Right atrium auricular region (tissue), 2 donors: Measurements from ENCODE around the gene SPAM1. TPM values are rescaled to one million over a fixed set of nuclear protein-coding genes. Genes with fewer than 3 reads are reported as not detected.
A peak's percentile ranks its signal among the peaks of the same experiment; 100 is the strongest.

Source experiments
- DNase-seq: peaks from one replicate; pipeline ENCODE4 v3.0.0-alpha.2; 2019; ENCODE audit warnings: low spot score
- H3K27ac ChIP-seq, 2 donors: fragments of 200-600 bp; sonication (generic); 1 replicate in 1 of 2; 2 replicates in 1 of 2; pipeline ENCODE4 v1.5.1; 2016 to 2019
- H3K27me3 ChIP-seq, 2 donors: fragments of 200-600 bp; sonication (generic); one replicate each; pipeline versions ENCODE4 v1.5.1 to v1.6.0; 2017 to 2019
- H3K36me3 ChIP-seq: fragments of 200-600 bp; sonication (generic); one replicate; pipeline ENCODE4 v1.5.1; 2016
- H3K4me1 ChIP-seq, 2 donors: fragments of 200-600 bp; sonication (generic); one replicate each; pipeline versions ENCODE4 v1.5.1 to v1.6.0; 2017 to 2019
- H3K4me3 ChIP-seq, 2 donors: fragments of 200-600 bp; sonication (generic); 1 replicate in 1 of 2; 2 replicates in 1 of 2; pipeline ENCODE4 v1.5.1; 2017 to 2019; ENCODE audit warnings: mild to moderate bottlenecking in 1 of 2, moderate library complexity in 1 of 2
- H3K9me3 ChIP-seq, 2 donors: fragments of 200-600 bp; sonication (generic); one replicate each; pipeline ENCODE4 v1.5.1; 2019
- total RNA-seq, 2 donors: library from RNA; depleted of rRNA; stranded (reverse); fragments of >200 nt; gene quantifications; one replicate each; pipeline ENCODE4 v1.1.0, GENCODE V29; 2016
- TF ChIP-seq, protein P1 (sequence below), 2 donors: fragments of 200-600 bp; sonication (generic); IDR thresholded peaks; one replicate each; pipeline ENCODE4 v1.5.1; 2019; ENCODE audit warnings: antibody characterized with exemption in 2 of 2

SPAM1 gene, protein sequence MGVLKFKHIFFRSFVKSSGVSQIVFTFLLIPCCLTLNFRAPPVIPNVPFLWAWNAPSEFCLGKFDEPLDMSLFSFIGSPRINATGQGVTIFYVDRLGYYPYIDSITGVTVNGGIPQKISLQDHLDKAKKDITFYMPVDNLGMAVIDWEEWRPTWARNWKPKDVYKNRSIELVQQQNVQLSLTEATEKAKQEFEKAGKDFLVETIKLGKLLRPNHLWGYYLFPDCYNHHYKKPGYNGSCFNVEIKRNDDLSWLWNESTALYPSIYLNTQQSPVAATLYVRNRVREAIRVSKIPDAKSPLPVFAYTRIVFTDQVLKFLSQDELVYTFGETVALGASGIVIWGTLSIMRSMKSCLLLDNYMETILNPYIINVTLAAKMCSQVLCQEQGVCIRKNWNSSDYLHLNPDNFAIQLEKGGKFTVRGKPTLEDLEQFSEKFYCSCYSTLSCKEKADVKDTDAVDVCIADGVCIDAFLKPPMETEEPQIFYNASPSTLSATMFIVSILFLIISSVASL
- total RNA-seq = not detected

DNA sequence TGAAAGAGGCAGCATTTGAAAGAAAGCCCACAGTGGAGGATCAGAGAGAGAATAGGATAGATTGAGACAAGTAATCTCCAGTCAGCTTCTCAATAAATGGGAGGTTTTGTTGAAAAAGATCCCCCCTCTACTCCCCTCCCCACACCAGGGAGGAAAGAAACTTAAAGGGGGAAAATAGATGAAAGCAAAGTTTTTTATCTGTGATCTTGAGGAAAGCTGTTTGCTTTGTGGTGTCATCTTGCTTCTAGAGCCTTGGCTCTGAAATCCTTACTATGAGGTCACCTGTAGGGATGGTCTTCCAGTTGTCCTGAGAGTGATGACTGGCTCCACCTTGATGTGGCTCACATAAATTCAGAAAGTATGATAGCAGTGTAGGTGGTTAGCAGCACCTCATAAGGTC, at the start of gene SPAM1:
TSS of gene SPAM1 (plus strand) at position 301 of the 400 bp plus-strand sequence. CDS start 28,330 bp downstream, outside the sequence.
- Histone ChIP-seq H3K4me1 (no peaks in the 10 kb centered on the region), H3K4me3 (no peak within 1 kb of the TSS), H3K36me3 (no peaks in the 10 kb centered on the region), H3K9me3 (no peaks in the 10 kb centered on the region), H3K27ac (no peak within 1 kb of the TSS), H3K27me3 (no peaks in the 10 kb centered on the region)
- no peak for DNase-seq
- TF ChIP-seq, protein P1, sequence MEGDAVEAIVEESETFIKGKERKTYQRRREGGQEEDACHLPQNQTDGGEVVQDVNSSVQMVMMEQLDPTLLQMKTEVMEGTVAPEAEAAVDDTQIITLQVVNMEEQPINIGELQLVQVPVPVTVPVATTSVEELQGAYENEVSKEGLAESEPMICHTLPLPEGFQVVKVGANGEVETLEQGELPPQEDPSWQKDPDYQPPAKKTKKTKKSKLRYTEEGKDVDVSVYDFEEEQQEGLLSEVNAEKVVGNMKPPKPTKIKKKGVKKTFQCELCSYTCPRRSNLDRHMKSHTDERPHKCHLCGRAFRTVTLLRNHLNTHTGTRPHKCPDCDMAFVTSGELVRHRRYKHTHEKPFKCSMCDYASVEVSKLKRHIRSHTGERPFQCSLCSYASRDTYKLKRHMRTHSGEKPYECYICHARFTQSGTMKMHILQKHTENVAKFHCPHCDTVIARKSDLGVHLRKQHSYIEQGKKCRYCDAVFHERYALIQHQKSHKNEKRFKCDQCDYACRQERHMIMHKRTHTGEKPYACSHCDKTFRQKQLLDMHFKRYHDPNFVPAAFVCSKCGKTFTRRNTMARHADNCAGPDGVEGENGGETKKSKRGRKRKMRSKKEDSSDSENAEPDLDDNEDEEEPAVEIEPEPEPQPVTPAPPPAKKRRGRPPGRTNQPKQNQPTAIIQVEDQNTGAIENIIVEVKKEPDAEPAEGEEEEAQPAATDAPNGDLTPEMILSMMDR (IDR thresholded peaks at IDR 0.05) = no peak

DNA sequence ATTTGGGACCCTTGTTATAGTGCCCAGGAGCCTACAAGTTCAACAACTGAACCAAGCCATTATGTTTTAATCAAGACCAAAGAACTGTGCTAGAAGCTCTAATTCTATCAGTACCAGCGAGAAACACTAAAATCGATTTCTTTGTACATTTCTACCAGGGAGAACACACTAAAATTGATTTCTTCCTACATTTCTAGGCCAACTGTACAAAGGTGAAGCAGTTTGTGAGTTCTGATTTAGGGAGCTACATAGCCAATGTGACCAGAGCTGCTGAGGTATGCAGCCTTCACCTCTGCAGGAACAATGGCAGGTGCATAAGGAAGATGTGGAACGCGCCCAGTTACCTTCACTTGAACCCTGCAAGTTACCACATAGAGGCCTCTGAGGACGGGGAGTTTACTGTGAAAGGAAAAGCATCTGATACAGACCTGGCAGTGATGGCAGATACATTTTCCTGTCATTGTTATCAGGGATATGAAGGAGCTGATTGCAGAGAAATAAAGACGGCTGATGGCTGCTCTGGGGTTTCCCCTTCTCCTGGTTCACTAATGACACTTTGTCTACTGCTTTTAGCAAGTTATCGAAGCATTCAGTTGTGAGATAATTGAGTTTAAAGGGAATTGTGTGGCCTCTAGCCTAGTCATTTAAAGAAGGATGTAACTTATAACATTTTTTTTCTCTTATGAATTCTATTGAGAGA, 48.3 kb upstream of the SPAM1 start:
- Histone ChIP-seq H3K9me3 (no peaks in the 10 kb centered on the region), H3K27ac (no peak overlapping the region), H3K4me1 (peaks cover 0 to 5% of the 10 kb centered on the region in 2 donors), H3K27me3 (no peaks in the 10 kb centered on the region), H3K36me3 (no peaks in the 10 kb centered on the region), H3K4me3 (no peak overlapping the region)
- TF ChIP-seq, protein P1 (IDR thresholded peaks at IDR 0.05) = no peak
- no peak for DNase-seq

DNA sequence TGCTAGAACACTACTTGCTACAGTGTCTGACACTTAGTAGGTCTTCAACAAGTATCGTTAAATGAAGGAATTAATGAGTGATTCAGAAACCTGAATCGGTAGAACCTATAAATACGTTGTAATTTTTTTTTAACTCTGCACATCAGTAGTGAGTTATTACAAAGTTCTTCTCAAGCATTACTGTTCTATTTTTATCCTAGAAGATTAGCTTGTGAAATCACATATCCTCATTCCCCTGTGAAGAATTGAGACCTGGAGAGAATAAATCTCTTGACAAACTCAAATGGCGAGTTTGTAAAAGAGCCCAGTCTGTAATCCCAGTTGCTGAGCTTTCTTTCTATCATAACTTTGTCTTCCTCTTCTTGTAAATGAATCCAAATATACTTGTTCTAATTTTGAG, 45.4 kb upstream of the SPAM1 start:
- DNase-seq = no peak
- TF ChIP-seq, protein P1 (IDR thresholded peaks at IDR 0.05) = no peak
- H3K27ac ChIP-seq = peak overlapping the region in 1 of 2 donors; percentile 28
- H3K36me3 ChIP-seq = no peaks in the 10 kb centered on the region
- H3K27me3 ChIP-seq = no peaks in the 10 kb centered on the region
- no peak overlapping the region for H3K4me3 ChIP-seq
- peaks cover 0 to 5% of the 10 kb centered on the region in 2 donors for H3K4me1 ChIP-seq
- H3K9me3 ChIP-seq = no peaks in the 10 kb centered on the region

DNA sequence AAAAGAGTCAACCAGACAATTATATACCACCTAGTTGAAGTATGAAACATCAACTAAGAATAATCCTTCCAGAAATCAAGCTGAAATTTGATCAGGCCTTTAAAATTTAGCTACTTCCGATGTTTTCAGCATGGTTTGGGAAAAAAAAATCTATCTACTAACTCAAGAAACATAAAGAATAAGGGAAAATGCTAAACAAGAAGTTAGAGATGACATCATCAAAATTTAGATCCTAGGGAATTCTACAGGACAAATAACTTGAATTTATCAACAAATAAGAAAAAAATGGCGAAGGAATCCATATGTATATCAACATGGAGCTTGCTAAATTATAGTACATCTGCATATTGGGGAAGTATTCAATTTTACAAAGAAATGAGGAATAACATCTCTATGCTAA, 43.7 kb upstream of the SPAM1 start:
- Histone ChIP-seq H3K9me3 (no peaks in the 10 kb centered on the region), H3K36me3 (no peaks in the 10 kb centered on the region), H3K27me3 (no peaks in the 10 kb centered on the region), H3K4me3 (no peak overlapping the region), H3K27ac (no peak overlapping the region), H3K4me1 (peaks cover 0 to 5% of the 10 kb centered on the region in 2 donors)
- TF ChIP-seq, protein P1 (IDR thresholded peaks at IDR 0.05) = no peak
- no peak for DNase-seq

DNA sequence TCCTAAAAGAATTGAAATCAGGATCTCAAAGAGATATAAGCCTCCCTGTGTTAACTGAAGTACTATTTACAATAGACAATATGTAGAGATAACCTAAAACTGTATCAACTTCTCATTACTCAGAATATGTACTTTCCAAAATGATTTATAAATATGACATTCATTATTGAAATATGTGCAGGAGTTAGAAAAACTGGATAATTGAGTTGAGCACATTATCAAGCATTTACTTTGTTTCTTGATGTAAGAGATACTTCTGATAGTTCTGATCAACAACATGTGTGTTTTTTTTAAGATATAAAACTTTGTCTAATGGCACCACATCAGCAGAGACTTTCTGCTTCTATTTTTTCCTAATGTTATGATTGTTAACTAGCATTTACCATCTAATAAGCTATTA, 41.9 kb upstream of the SPAM1 start:
- no peaks in the 10 kb centered on the region for H3K36me3 ChIP-seq
- no peak overlapping the region for H3K4me3 ChIP-seq
- no peaks in the 10 kb centered on the region for H3K4me1 ChIP-seq
- H3K27ac ChIP-seq = no peak overlapping the region
- DNase-seq = no peak
- H3K27me3 ChIP-seq = no peaks in the 10 kb centered on the region
- TF ChIP-seq, protein P1 (IDR thresholded peaks at IDR 0.05) = no peak
- no peaks in the 10 kb centered on the region for H3K9me3 ChIP-seq
